HG03280 (cell line): ENCODE results near the gene SLC44A2.
"Not testable (repeated sequence)": the region's sequence is repeated elsewhere in the genome, so short reads cannot be mapped to it uniquely, and the experiment has no call there.

Experiments used
- ATAC-seq: cut with Tn5 transposase; IDR thresholded peaks from one replicate; pipeline ENCODE4 v1.9.1; 2021; ENCODE audit warnings: mild to moderate bottlenecking, moderate library complexity; ENCODE audit not compliant: unreplicated experiment

Gene SLC44A2

DNA sequence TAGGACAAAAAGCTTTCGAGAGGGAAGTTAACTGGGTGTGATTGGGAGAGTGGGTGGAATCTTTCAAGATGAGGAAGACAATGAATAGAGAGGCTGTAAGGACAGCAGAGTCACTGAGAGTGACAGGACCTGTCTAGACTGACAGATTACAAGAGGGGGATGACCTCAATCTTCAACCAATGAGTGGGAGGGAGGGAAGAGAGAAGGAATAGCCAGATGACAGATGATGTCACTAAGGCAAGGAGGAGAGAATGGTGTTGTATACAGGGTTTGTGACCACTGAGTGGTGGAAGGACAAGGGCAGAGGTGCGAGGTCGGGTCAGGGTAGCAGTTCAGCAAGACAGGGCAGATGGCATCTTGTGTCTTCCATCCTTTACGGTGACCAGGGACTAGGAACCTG, 23.0 kb downstream of the SLC44A2 start:
- no peak for ATAC-seq

DNA sequence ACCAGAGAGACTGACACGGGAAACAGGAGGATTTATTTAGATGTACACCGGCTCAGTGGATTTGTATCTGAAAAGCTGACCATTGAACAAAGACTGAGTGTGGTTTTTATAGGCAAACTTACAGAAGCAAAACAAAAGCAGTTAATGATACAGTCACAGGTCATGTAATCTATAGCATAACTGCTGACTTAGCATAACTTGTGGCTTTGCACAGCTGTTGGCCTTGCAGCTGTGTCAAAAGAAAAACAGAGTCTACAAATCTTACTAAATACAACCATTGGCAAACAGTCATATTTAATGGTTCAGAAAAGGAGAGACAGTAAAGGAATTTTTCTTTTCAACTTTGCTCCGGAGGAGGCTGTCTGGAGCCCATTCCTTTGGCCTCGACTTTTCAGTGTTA, 26.5 kb downstream of the SLC44A2 start:
- no peak for ATAC-seq

DNA sequence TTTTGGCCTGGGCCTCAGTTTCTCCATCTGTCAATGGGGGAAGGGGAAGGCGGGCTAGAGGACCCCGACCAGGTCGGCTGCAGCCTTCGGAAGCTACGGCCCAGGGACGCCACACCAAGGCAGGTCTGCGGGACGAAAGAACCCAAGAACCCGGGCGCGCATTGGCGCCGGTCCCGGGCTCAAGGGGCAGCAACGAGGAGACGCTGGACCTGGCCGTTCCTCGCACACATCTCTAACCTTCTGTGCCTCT, 28.1 kb downstream of the SLC44A2 start:
- no peak for ATAC-seq

DNA sequence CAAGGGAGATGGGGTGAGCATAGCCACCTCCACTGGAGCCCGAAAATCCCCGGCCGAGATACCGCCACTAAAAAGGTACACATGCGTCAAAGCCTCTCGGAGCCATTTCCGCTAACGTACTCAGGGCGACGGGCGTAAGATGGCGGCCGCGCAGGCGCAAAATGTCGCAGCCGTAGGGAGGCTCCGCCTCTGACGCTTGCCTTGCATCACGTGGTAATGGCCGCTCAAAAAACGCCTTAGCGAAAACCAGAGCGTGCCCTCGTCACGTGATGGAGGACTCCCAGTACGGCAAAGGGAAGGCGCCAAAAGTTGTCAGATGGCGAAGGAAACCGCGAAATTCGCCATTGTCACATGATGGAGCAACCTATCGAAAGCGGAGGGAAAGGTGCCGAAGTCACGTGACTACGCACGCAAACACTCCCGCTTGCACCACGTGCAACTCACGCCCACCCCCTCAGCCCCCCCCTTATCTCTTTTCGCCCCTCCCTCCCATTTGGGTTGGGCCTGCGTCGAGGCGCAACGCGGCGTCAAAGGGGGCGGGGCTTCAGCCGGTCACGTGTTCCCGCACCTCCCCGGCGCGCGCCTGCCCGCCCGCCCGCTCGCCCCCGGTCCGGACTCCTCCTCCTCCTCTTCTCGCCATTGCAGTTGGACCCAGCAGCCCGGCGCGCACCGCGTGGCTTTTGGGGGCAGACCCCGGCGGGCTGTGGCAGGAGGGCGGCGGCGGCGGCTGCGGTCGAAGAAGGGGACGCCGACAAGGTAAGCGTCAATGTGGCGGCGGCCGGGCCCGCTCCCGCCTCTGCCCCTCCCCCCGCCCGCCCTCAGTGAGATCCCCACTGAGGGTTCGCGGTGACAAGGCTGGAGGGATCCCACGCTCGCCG, 28.6 kb downstream of the SLC44A2 start, which contains the start of gene ILF3:
Gene ILF3 (plus strand): TSS at position 615 of the 878 bp plus-strand sequence. CDS start 16,260 bp downstream, outside the sequence.
- ATAC-seq = peak; percentile 69

DNA sequence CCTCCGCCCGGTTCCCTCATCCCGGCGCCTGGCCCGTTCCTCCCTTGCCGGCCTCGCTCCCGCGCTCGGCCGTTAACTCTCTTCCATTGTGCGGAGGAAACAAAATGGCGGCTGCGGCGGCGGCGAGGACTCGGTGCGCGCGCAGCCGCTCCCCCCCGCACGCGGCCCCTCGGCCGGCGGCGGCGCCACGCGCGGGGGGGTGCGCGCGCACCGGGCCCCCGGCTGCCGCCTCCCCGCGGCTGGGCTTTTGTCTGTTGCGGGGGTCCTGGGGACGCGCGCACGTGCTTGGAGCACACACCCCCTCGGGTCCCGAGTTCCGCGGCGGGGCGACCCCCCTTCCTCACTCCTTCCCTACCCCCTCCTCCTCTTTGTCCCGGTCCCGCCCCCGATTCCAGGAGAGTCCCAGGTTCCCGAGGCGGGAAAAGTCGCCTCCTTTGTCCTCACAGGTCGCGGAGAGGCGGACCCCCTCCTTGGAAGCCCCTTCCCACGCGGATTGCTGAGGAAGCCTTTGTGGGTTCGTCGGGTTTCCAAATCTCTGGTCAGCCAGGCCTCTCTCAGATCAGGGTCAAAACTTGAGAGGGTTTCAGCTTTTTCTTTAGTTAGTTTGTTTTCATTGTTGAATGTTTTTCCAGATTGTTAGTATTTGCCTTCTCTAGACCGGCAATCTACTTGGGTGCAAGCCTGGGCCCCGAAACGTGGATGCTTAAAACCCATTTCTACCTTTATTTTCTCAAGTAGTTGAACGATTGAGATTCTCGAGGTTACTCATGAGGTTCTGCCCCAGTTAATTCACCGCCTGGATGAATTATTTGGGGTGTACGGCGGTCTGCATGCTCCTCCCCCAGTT, 29.5 kb downstream of the SLC44A2 start:
- peak; percentile 25 for ATAC-seq

DNA sequence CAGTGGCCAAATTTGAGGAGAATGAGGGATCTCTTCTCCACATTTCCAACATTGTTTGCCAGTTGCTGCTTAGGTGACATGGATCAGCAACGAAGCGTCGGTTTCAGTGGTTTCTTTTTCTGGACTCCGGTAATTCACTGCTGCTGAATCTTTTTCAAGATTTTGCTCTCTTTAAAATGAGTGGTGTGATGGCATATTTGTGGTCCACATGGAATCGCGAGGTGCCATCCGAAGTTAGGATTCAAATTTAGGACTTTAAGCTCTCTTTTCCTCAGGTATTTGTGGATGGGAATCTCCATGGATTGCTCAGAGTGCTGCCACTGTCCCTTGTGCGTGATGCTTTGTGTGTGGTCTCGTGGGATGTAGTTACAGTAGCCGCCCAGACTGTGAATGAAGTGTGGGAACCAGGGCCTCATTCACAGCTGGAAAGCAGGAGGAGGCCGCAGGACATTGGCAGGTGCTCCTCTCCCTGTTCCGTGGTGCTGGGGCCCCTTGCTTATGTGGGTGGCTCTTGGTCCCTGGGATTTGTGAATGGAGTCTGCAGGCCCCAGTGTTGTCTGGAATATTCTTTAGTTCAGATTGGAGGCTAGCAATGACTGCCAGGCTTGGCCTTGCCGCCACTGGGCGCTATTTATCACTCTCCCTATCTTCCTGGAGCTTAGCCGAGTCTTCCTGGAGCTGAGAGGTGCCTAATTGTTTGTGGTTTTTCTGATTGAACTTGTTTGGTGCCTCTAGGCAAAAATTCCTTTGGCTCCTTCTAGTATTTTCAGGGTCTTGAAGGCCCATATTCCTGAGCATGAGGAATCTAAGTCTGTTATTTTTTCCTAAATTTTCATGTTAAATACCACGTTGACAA, 30.3 kb downstream of the SLC44A2 start:
- no peak for ATAC-seq

DNA sequence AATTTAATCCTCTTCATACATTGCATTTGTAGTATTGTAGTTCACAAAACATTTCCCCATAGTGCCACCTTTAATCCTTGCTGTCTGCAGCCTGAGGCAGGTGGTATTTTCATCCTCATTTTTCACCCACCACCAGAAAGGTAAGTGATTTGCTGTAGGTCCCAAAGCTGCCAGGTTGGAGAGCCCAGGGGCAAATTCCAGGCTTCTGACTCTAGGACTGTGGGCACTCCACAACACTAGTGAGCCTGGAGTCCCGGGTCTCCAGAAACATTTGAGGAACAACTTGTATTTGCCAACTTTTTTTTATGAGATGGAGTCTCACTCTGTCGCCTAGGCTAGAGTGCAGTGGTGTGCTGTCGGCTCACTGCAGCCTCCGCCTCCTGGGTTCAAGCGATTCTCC, 35.0 kb downstream of the SLC44A2 start:
- no peak for ATAC-seq

DNA sequence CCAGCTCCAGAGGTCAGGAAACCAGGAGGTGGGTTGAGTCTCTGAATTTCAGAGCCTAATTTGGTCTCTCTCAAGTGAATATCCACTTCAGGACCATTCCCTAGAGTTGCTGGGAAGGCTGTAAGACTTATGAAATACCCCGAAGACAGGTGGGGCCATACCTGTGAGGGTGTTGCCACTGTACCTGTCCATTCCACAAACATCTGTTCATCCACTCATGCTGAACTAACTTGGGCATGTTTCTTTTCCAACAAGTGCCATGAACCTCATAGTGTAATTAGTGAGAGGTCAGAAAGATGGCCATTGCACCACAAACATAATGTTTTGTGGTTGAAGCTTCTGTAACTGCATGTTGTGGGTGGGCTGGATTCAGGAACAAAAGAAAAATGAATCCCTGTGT, 36.6 kb downstream of the SLC44A2 start:
- no peak for ATAC-seq

DNA sequence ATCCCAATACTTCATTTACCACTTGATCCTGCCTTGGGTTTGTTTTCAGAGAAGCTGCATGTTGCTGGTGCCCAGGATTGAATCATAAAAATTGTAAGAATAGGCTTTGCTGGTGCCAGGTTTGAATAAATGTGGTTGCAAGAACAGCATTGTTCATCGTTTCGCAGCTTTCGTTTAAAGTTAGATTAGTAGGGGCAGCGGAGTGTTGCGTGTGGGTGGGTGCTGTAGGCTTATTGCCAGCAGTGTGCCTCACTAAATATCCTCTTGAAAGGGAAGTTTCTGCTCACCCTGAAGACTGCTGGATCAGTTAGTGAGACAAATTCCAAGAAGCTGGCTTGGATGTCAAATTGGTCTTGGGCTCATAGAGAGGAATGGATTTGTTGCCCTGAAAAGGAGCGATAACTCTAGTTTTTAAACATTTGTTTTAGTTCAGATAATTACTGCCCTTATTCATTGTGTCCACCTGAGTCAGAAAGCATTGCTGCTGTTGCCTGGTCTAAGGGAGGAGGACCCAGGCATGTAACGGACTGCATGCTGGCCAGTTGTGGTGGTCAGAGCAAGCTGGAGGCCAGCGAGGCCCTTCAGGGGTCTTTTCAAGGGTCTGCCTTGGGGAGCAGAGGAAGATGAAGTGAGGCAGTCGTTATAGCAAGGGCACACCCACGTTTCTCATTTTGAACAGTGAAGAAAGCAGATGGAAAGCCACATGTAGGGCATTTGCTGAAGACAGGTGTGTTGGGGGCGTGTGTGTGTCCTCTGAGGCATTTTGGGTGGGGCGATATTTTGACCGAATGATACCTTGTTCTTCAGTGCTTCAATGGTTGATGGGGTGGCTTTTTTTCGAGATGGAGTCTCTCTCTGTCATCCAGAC, 37.3 kb downstream of the SLC44A2 start:
- no peak for ATAC-seq

DNA sequence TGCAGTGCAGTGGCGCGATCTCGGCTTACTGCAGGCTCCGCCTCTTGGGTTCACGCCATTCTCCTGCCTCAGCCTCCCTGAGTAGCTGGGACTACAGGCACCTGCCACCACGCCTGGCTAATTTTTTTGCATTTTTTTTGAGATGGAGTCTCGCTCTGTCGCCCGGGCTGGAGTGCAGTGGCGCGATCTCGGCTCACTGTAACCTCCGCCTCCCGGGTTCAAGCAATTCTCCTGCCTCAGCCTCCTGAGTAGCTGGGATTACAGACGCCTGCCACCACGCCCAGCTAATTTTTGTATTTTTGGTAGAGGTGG, 37.9 kb downstream of the SLC44A2 start:
- ATAC-seq = not testable (repeated sequence)

DNA sequence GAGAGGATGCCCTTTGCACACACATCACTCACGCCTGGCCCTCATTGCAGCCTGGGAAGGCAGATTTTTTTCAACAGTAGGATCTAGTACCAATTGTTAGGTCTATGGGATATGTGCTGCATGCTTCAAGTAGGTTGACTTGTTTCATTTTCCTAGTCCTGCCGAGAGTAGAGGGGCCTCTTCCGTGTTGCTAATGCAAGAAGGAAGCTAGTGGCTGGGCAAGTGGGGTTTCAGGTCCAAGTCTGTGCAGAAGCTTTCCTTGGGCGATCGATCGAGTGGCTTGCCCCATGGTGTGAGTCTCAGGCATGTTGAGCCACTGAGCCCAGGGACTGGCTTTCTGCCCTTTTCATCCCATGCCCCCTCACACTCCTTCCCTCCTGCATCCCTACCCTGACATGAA, 42.5 kb downstream of the SLC44A2 start:
- no peak for ATAC-seq

DNA sequence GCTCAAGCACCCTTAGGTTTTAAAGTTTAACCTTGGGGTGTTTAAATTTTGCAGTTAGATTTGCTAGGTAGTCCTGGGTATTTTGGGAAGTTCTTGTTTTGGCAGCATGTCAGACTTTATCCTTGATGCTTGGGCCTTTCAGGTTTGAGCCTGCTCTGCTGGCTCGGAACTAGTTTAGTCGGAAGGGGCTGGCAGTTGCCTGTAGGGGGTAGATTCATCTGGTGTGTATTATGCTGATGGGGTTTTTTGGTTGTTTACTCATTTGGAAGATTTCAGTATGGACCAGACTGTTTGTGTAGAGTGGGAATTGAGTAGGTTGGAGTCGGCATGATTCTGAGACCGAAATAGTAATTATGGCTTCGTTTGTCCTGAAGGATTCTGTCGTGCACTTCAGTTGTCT, 43.9 kb downstream of the SLC44A2 start:
- no peak for ATAC-seq

DNA sequence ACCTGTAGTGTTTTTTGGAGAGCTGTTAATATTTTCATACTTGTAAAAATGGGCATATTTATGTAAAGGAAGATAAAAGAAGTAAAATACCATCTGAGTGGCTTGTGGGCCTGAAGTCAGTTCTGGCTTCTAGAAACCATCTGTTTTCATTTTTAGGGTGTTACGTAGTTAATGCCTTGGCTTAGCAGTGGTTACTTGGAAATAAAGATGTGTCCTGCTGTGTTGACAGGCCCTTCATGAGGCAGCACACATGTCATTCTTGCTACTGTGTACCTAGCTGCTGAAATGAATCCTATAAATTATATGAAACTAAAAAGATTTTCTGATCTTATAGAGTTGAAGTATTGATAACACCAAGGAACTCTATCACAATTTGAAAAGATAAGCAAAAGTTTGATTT, 44.8 kb downstream of the SLC44A2 start:
- ATAC-seq = no peak

DNA sequence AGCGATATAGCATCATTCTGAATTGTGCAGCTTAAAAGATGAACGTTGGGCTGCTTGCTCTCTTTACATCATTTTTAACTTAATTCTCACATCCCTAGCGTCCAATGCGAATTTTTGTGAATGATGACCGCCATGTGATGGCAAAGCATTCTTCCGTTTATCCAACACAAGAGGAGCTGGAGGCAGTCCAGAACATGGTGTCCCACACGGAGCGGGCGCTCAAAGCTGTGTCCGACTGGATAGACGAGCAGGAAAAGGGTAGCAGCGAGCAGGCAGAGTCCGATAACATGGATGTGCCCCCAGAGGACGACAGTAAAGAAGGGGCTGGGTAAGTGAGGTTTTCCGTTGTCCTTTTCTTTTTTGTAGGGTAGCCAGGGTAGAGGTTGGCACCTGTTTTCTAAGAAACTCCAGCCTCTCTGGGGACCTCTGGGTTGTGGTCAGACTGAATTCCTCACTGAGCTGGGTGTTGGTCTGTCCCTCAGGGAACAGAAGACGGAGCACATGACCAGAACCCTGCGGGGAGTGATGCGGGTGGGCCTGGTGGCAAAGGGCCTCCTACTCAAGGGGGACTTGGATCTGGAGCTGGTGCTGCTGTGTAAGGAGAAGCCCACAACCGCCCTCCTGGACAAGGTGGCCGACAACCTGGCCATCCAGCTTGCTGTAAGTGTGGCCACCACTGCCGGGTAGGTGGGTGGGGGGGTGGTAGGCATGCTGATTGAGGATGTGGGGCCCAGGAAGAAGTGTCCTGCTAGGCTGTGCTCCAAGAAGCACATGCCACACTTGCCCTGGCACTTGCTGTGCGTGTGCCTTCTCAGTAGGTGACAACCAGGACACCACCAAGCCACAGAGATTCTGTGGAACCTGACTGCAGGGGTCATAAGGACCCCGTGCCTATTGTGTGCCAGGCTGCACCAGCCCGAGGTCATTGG, 45.8 kb downstream of the SLC44A2 start:
- no peak for ATAC-seq

DNA sequence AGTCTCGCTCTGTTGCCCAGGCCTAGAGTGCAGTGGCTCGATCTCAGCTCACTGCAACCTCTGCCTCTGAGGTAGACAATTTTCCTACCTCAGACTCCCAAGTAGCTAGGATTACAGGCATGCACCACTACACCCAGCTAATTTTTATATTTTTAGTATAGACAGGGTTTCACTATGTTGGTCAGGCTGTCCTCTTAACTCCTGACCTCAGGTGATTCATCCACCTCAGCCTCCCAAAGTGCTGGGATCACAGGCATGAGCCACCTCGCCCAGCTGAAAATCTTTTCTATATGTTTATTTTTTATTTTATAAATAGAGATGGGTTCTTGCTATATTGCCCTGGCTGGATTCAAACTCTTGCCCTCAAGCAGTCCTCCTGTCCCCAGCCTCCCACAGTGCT, 46.6 kb downstream of the SLC44A2 start:
- ATAC-seq = not testable (repeated sequence)

DNA sequence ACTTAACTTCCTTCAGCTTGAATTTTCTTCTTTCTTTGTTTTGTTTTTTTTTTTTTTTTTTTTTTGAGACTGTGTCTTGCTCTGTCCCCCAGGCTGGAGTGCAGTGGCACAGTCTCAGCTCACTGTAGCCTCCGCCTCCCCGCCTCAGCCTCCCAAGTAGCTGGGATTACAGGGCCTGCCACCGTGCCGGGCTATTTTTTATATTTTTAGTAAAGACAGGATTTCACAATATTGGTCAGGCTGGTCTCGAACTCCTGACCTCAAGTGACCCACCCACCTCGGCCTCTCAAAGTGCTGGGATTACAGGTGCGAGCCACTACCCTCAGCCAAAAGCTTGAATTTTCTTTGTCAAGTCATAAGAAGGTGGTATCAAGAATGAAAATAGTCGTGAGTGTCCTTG, 49.9 kb downstream of the SLC44A2 start:
- not testable (repeated sequence) for ATAC-seq

DNA sequence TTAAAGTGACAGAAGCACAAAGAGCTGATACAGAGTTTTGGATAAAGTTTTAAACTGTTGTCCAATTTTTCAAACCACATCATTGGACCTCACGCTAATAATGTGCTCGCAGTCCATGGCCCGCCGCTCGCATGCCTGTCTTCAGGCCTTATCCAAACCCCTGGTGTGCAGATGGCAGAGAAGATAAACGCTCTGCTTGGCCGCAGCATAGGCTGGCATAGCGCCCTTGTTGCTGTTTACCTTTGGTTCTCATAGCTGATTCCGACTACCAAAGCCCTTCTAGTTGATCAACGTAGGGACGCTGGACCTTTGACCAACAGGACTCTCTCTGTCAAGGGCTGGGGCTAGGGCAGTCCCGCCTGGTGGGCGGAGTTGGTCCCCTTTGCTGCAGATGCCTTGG, 52.4 kb downstream of the SLC44A2 start:
- no peak for ATAC-seq

DNA sequence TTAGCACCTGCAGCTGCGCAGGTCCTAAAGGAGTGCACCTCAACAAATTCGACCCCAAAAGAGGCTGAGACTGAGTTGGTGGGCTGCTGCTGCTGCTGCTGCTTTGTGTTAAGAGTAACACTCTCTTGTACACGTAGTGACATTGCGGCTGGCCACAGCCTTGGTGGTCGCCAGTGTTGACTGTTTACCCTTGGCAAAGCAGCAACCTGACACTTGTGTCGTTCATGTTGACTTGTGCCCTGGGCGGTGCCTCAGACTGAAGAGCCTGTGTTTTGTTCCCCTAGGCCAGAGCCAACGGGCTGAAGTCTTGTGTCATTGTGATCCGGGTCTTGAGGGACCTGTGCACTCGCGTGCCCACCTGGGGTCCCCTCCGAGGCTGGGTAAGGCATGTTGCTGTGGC, 53.5 kb downstream of the SLC44A2 start:
- no peak for ATAC-seq

DNA sequence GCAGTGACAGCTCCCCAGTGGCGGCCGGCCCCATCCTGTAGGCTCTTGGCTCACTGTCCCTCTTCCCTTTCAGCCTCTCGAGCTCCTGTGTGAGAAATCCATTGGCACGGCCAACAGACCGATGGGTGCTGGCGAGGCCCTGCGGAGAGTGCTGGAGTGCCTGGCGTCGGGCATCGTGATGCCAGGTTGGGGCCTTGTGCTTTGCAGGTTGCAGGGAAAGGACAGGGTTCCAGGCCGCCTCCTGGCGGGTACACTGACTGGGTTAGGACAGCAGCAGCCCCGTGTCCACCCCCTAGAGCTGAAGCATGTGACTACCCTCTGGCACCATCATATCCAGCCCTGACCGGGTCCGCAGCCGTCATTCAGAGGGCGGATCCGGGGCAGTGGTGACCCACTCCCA, 54.4 kb downstream of the SLC44A2 start:
- ATAC-seq = no peak
